ENCODE data around the gene PDZD2.

DNA sequence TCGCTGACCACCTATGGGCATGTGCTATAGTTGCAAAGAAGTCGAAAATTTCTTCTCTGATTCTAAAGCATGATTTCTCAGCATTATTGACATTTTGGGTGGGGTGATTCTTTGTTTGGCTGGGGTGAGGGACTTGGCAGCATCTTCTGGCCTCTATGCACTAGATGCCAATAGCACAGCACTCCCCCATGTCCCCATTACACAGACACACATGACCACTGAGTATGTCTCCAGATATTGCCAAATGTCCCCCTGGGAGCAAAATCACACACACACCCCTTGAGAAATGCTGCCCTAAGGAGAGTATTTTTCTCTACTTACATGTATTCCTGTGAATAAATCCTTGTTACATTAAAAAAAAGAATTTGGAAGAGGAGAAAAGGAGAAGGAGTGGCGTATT, 89.1 kb downstream of the PDZD2 start:
- TF ChIP-seq, protein P1, sequence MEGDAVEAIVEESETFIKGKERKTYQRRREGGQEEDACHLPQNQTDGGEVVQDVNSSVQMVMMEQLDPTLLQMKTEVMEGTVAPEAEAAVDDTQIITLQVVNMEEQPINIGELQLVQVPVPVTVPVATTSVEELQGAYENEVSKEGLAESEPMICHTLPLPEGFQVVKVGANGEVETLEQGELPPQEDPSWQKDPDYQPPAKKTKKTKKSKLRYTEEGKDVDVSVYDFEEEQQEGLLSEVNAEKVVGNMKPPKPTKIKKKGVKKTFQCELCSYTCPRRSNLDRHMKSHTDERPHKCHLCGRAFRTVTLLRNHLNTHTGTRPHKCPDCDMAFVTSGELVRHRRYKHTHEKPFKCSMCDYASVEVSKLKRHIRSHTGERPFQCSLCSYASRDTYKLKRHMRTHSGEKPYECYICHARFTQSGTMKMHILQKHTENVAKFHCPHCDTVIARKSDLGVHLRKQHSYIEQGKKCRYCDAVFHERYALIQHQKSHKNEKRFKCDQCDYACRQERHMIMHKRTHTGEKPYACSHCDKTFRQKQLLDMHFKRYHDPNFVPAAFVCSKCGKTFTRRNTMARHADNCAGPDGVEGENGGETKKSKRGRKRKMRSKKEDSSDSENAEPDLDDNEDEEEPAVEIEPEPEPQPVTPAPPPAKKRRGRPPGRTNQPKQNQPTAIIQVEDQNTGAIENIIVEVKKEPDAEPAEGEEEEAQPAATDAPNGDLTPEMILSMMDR (IDR thresholded peaks at IDR 0.05; ENCODE audit: low read length), result no peak
- TF ChIP-seq EZH2 (optimal IDR thresholded peaks at IDR 0.05; ENCODE audit: low read depth, low read length), result no peak

Data from MM.1S (cell line).